Mucosa of descending colon (tissue), 3 donors: ENCODE data around the gene MYO1C. TPM values are rescaled to one million over a fixed set of nuclear protein-coding genes. Genes with fewer than 3 reads are reported as not detected.
A peak's percentile ranks its signal among the peaks of the same experiment; 100 is the strongest.
"Not testable (repeated sequence)": the region's sequence is repeated elsewhere in the genome, so short reads cannot be mapped to it uniquely, and the experiment has no call there.

Experiments used
- ATAC-seq: fragments of 200-7000 bp; cut with Tn5 transposase; one replicate; pipeline ENCODE4 v1.9.1; 2020; ENCODE audit warnings: mild to moderate bottlenecking, moderate library complexity
- DNase-seq, 3 donors: peaks; one replicate each; pipeline ENCODE4 v3.0.0-alpha.2; 2020
- H3K36me3 ChIP-seq: fragments of 200-600 bp; one replicate; pipeline ENCODE4 v1.8.0; 2021; ENCODE audit warnings: low read depth, mild to moderate bottlenecking
- H3K4me1 ChIP-seq: fragments of 200-600 bp; one replicate; pipeline ENCODE4 v1.8.0; 2021; ENCODE audit warnings: low read depth, mild to moderate bottlenecking
- H3K4me3 ChIP-seq: fragments of 200-600 bp; one replicate; pipeline ENCODE4 v1.8.0; 2021; ENCODE audit warnings: mild to moderate bottlenecking
- H3K9me3 ChIP-seq: fragments of 200-600 bp; one replicate; pipeline ENCODE4 v1.8.0; 2021; ENCODE audit warnings: mild to moderate bottlenecking
- intact Hi-C, 2 donors: fragments of 100-400 bp; cut with DNase I in 1 of 2; cut with micrococcal nuclease in 1 of 2; formaldehyde crosslinking; loops; one replicate each; pipeline versions ENCODE4 v1.11.0 to v1.11.1; 2022; cut with DNase I, micrococcal nuclease
- total RNA-seq, 3 donors: library from RNA; stranded (reverse); fragmentation: NEBNext Ultra II Directional in 2 of 3; extraction: Animal tissue kit (Norgen Biotek cat#: 25700) in 2 of 3; gene quantifications; one replicate each; pipeline versions ENCODE4 v1.2.1 to v1.2.4, GENCODE V29; 2021 to 2023
- TF ChIP-seq, protein P1 (sequence below): fragments of 200-600 bp; IDR thresholded peaks from one replicate; pipeline ENCODE4 v1.8.0; 2022; ENCODE audit warnings: antibody characterized with exemption, mild to moderate bottlenecking
- donor health status: DM: no; HTN: no; CAD: no; lungs with moderate emphysema.
- donor health status: DM: no; HTN: no; CAD: no.
- donor health status: DM: no; HTN: yes; CAD: no.

MYO1C gene
- total RNA-seq, 3 donors from 2014 or later: 249 to 344 (median 276) TPM

DNA sequence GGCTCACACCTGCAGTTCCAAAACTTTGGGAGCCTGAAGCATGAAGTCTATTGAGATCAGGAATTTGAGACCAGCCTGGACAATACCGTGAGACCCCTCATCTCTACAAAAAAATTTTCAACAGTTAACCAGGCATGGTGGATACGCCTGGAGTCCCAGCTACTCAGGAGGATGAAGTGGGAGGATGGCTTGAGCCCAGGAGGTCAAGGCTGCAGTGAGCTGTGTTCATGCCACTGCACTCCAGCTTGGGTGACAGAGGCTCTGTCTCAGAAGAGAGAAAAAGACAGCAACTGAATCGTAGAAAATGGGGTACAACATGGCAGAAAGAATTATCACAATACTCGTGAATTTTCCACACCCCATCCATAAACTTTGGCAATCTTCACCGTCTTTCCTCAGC is 39.6 kb downstream of the MYO1C start:
- TF ChIP-seq, protein P1, sequence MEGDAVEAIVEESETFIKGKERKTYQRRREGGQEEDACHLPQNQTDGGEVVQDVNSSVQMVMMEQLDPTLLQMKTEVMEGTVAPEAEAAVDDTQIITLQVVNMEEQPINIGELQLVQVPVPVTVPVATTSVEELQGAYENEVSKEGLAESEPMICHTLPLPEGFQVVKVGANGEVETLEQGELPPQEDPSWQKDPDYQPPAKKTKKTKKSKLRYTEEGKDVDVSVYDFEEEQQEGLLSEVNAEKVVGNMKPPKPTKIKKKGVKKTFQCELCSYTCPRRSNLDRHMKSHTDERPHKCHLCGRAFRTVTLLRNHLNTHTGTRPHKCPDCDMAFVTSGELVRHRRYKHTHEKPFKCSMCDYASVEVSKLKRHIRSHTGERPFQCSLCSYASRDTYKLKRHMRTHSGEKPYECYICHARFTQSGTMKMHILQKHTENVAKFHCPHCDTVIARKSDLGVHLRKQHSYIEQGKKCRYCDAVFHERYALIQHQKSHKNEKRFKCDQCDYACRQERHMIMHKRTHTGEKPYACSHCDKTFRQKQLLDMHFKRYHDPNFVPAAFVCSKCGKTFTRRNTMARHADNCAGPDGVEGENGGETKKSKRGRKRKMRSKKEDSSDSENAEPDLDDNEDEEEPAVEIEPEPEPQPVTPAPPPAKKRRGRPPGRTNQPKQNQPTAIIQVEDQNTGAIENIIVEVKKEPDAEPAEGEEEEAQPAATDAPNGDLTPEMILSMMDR: no peak
- intact Hi-C loops: no loop called here
- H3K4me1 ChIP-seq: peaks cover 49% of the 10 kb centered on the region
- no peaks in the 10 kb centered on the region for H3K9me3 ChIP-seq
- DNase-seq (no peak), ATAC-seq (no peak)
- no peak overlapping the region for H3K4me3 ChIP-seq
- H3K36me3 ChIP-seq: no peaks in the 10 kb centered on the region

DNA sequence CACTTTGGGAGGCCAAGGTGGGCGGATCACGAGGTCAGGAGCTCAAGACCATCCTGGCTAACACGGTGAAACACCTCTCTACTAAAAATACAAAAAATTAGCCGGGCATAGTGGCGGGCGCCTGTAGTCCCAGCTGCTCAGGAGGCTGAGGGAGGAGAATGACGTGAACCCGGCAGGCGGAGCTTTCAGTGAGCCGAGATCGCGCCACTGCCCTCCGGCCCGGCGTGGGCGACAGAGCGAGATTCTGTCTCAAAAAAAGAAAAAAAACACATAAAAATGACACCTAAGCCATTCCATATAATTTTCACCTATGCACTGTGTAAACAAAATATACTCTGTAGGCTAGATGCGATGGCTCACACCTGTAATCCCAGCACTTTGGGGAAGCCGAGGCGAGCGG is 42.2 kb downstream of the MYO1C start:
- intact Hi-C loops, H3K36me3 ChIP-seq, ATAC-seq, DNase-seq, H3K4me3 ChIP-seq, H3K9me3 ChIP-seq: not testable (repeated sequence)
- peaks cover 52% of the 10 kb centered on the region for H3K4me1 ChIP-seq

DNA sequence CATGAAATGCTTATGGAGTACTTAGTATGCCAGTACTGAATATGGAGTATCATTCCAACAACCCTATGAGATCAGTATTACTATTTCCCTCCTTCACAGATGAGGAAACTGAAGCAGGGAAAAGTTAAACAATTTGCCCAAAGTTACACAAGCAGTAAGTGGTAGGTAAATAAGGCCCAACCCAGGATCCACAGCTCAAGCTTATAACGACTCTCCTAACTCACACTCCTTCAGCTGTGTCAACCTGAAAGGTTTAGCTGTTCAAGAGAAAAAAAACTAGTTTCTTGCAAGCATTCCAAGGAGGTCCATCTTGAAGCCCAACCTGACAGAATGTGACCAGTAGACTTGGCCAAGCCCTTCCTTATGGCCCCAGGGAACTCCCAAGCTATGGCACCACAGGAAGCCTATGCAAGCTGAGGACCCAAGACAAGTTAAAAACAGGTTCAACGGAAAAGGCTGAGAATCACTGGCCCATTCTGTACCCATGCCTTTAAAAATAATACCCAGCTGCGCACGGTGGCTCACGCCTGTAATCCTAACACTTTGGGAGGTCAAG is 43.0 kb downstream of the MYO1C start:
- TF ChIP-seq, protein P1: no peak
- Histone ChIP-seq H3K9me3 (no peaks in the 10 kb centered on the region), H3K36me3 (no peaks in the 10 kb centered on the region), H3K4me1 (peaks cover 48% of the 10 kb centered on the region), H3K4me3 (no peak overlapping the region)
- intact Hi-C loops: no loop called here
- ATAC-seq (peak; percentile 78), DNase-seq (peak in 1 of 3 donors; percentile 28)

DNA sequence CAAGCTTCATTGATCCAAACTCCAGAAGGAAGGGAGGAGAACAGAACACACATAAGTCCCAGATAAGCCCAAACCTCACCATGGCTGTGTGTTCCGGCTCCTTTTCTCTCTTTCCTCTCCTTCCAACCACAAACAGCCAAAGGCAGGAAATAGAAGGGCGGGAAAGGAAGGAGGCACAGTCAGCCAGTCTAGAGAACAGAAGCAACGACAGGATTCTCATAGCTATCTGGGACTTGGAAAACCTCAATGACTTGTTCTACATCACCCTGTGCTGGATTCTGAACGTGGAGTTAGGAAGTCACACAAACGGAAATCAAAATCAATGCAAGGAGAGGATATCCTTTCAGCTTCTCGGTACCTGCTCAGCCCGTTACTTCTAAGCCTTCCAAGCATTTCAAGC is 45.4 kb downstream of the MYO1C start:
- DNase-seq (no peak), ATAC-seq (no peak)
- Histone ChIP-seq H3K4me3 (no peak overlapping the region), H3K36me3 (no peaks in the 10 kb centered on the region), H3K4me1 (peaks cover 28% of the 10 kb centered on the region), H3K9me3 (no peaks in the 10 kb centered on the region)
- TF ChIP-seq, protein P1: no peak
- intact Hi-C loops: no loop called here

DNA sequence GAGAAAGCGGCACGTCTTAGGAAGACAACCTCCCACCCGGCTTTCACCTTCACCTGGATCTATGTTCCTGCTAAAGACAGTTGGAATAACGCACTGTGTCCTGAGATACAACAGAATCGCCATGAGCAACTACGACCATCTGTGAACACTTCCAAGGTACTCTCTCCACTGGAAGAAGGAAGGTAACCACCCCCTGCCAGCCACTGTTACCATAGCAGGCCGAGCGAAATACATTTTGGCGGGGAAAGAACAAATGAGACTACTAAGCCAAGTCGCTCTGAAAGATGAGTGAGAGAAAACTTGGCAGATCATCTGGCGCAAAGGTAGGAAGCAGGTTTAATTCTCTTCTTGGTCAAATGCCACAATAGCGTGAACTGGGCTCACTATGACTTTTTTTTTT is 46.3 kb downstream of the MYO1C start:
- ATAC-seq (no peak), DNase-seq (no peak)
- Histone ChIP-seq H3K36me3 (no peaks in the 10 kb centered on the region), H3K9me3 (no peaks in the 10 kb centered on the region), H3K4me3 (no peak overlapping the region), H3K4me1 (peaks cover 26% of the 10 kb centered on the region)
- TF ChIP-seq, protein P1: no peak
- intact Hi-C loops: no loop called here

DNA sequence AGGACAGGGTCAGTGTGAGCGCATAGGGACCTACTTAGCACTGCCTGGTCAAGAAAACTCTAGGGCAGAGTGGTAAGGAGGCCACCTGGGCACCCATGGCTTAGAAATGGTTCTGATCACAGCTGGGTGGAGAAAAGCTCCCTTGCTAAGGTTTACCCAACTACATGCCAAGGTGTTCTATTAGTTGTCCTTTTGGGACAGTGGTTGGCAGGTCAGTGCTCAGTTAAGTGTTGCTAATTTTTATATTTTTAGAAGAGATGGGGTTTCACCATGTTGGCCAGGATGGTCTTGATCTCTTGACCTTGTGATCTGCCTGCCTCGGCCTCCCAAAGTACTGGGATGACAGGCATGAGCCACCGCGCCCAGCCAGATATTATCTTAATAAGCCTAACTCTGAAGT is 46.8 kb downstream of the MYO1C start:
- H3K4me1 ChIP-seq: peaks cover 26% of the 10 kb centered on the region
- H3K9me3 ChIP-seq, intact Hi-C loops, ATAC-seq, H3K36me3 ChIP-seq, H3K4me3 ChIP-seq, DNase-seq: not testable (repeated sequence)

DNA sequence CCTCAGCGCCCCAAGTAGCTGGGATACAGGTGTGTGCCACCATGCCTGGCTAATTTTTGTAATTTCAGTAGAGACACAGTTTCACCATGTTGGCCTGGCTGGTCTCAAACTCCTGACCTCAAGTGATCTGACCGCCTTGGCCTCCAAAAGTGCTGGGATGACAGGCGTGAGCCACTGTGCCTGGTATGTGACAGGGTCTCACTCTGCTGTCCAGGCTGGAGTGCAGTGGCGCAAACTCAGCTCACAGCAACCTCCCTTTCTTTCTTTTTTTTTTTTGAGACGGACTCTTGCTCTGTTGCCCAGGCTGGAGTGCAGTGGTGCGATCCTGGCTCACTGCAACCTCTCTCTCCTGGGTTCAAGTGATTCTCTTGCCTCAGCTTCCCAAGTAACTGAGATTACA is 49.8 kb downstream of the MYO1C start:
- intact Hi-C loops, H3K36me3 ChIP-seq, H3K4me1 ChIP-seq, ATAC-seq, H3K4me3 ChIP-seq, DNase-seq, H3K9me3 ChIP-seq: not testable (repeated sequence)
